Keratinocyte (primary cell): ENCODE results near the gene HIP1R. TPM values are rescaled to one million over a fixed set of nuclear protein-coding genes. Genes with fewer than 3 reads are reported as not detected.

ENCODE experiments used
- DNase-seq: peaks from one replicate; pipeline ENCODE4 v3.0.0-alpha.2; 2011; ENCODE audit warnings: low read depth, missing footprints, low spot score
- FAIRE-seq: peaks from 2 replicates; lab custom pipeline; 2011; peaks lifted over from hg19 to GRCh38; lab: Jason Lieb, UNC
- H2AFZ ChIP-seq: 2 replicates; pipeline ENCODE4 v1.6.0; 2012; ENCODE audit warnings: low read length, control low read depth, inconsistent platforms; ENCODE audit not compliant: control insufficient read depth
- H3K27ac ChIP-seq: 2 replicates; pipeline ENCODE4 v1.5.1; 2011; ENCODE audit warnings: low read length; ENCODE audit not compliant: control insufficient read depth, insufficient read depth
- H3K27me3 ChIP-seq: 3 replicates; pipeline ENCODE4 v1.6.0; 2011; ENCODE audit warnings: low read length; ENCODE audit not compliant: control insufficient read depth, insufficient read depth; ENCODE audit errors: extremely low read depth
- H3K36me3 ChIP-seq, 2 experiments: 2 replicates in 1 of 2; 3 replicates in 1 of 2; pipeline ENCODE4 v1.5.1; 2011; ENCODE audit warnings: low read length in 2 of 2, mild to moderate bottlenecking in 1 of 2; ENCODE audit not compliant: control insufficient read depth in 2 of 2, insufficient read depth in 2 of 2; ENCODE audit errors: extremely low read depth in 1 of 2
- H3K4me1 ChIP-seq: 3 replicates; pipeline ENCODE4 v1.5.1; 2011; ENCODE audit warnings: low read length; ENCODE audit not compliant: control insufficient read depth, insufficient read depth; ENCODE audit errors: extremely low read depth
- H3K4me2 ChIP-seq: 3 replicates; pipeline ENCODE4 v1.6.0; 2011; ENCODE audit warnings: low read depth, low read length; ENCODE audit not compliant: control insufficient read depth, insufficient read depth; ENCODE audit errors: extremely low read depth
- H3K4me3 ChIP-seq, 3 experiments: fragments of 200-600 bp in 1 of 3; sonication (generic) in 1 of 3; 2 replicates in 2 of 3; 3 replicates in 1 of 3; pipeline ENCODE4 v1.5.1; 2011 to 2016; ENCODE audit warnings: low read length in 3 of 3, mild to moderate bottlenecking in 3 of 3, control low read depth in 2 of 3, inconsistent platforms in 1 of 3, low read depth in 1 of 3, mixed read lengths in 1 of 3, mixed run types in 1 of 3, moderate library complexity in 1 of 3; ENCODE audit not compliant: control insufficient read depth in 2 of 3, insufficient read depth in 2 of 3; ENCODE audit errors: extremely low read depth in 1 of 3
- H3K79me2 ChIP-seq: 2 replicates; pipeline ENCODE4 v1.6.0; 2012; ENCODE audit warnings: low read length; ENCODE audit not compliant: control insufficient read depth, insufficient read depth
- H3K9ac ChIP-seq: 3 replicates; pipeline ENCODE4 v1.6.0; 2011; ENCODE audit warnings: low read length; ENCODE audit not compliant: control insufficient read depth, insufficient read depth; ENCODE audit errors: extremely low read depth
- H3K9me1 ChIP-seq: 3 replicates; pipeline ENCODE4 v1.6.0; 2011; ENCODE audit warnings: low read length; ENCODE audit not compliant: control insufficient read depth, insufficient read depth; ENCODE audit errors: extremely low read depth
- H3K9me3 ChIP-seq: 2 replicates; pipeline ENCODE4 v1.5.1; 2012; ENCODE audit warnings: low read depth, low read length; ENCODE audit not compliant: control insufficient read depth
- H4K20me1 ChIP-seq: 3 replicates; pipeline ENCODE4 v1.6.0; 2011; ENCODE audit warnings: low read length; ENCODE audit not compliant: control insufficient read depth, insufficient read depth; ENCODE audit errors: extremely low read depth
- EZH2 ChIP-seq: IDR thresholded peaks from one replicate; pipeline ENCODE4 v1.6.1; 2012; ENCODE audit warnings: inconsistent platforms, mild to moderate bottlenecking, low read length, moderate library complexity
- dilution Hi-C: fragments of 300-500 bp; cut with MboI; formaldehyde crosslinking; loops from one replicate; pipeline ENCODE4 v1.7.0; 2020; ENCODE audit warnings: low sequenced_read_pairs; ENCODE audit not compliant: extremely low pct_ligation_motif_present
- polyA plus RNA-seq, 5 experiments: library from polyadenylated mRNA; depleted of rRNA in 3 of 5; stranded (reverse) in 3 of 5; stranded (forward) in 1 of 5; unstranded in 1 of 5; fragments of >200 nt; gene quantifications; 1 replicate in 1 of 5; 2 replicates in 3 of 5; 3 replicates in 1 of 5; pipeline versions ENCODE4 v1.2.1 to v1.2.3, GENCODE V29; 2011 to 2012; ENCODE audit warnings: missing spikeins in 2 of 5, low read depth in 1 of 5, low replicate concordance in 1 of 5
- TF ChIP-seq, protein P1 (sequence below), 3 experiments: IDR thresholded peaks in 1 of 3; conservative IDR thresholded peaks in 1 of 3; optimal IDR thresholded peaks in 1 of 3; 2 replicates in 2 of 3; 3 replicates in 1 of 3; pipeline versions ENCODE3 to v1.5.1; 2011; ENCODE audit warnings: low read length in 3 of 3, mild to moderate bottlenecking in 3 of 3, moderate library complexity in 2 of 3, control low read depth in 1 of 3, inconsistent platforms in 1 of 3; ENCODE audit not compliant: insufficient read depth in 2 of 3; ENCODE audit errors: extremely low read depth in 1 of 3

The HIP1R gene
- polyA plus RNA-seq, 1 donor (not counting 4 experiments of a cell fraction or from before 2014, with no cell fraction given) = 23.0 TPM

DNA sequence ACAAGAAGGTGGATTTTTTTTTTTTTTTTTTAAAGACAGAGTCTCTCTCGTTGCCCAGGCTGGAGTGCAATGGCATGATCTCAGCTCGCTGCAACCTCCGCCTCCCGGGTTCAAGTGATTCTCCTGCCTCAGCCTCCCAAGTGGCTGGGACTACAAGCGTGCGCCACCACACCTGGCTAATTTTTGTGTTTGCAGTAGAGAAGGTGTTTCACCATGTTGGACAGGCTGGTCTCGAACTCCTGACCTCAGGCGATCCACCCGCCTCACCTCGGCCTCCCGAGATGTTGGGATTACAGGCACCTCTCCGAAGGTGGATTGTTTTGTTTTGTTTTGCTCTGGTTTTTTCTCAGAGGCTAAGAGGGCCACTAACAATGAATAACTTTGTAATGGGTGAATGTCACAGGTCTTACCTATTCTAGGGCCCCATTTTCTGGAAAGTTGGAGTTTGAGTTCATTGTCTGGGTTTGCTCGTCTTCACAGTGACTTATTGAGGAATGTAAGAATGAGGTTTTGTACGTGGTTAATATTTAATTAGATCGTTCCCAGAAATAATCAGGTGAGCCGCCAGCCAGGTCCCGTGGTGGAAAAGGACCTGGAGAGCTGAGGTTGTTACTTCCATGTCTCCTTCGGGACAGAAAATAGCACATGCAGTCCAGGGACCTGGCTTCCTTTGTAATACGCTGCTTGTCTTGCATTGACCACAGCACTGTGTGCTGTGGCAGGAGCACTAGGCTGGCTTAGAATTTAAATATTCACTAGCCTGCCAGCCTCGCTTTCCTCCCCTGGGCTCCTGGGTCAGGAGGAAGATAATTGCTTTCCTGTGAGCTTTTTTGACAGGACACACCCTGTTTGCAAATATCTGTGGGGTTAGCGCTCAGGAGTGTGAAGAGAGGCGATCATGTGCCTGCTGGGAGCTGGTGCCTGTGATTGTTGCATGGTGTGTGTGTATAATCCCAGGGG is 2.3 kb downstream of the HIP1R start:
- DNase-seq = no peak
- Histone ChIP-seq H3K36me3 (peaks cover 4 to 10% of the 10 kb centered on the region in 2 experiments), H3K27ac (peak overlapping the region; percentile 13), H3K4me2 (peak overlapping the region; percentile 81), H3K9me3 (no peaks in the 10 kb centered on the region), H3K4me1 (peaks cover 52% of the 10 kb centered on the region), H3K9ac (no peak overlapping the region), H3K79me2 (peaks cover 63% of the 10 kb centered on the region), H3K4me3 (no peak overlapping the region), H3K9me1 (peaks cover 3% of the 10 kb centered on the region), H2AFZ (no peak overlapping the region), H4K20me1 (no peaks in the 10 kb centered on the region), H3K27me3 (no peaks in the 10 kb centered on the region)
- dilution Hi-C loops = no loop called here
- no peak for FAIRE-seq
- TF ChIP-seq, protein P1, sequence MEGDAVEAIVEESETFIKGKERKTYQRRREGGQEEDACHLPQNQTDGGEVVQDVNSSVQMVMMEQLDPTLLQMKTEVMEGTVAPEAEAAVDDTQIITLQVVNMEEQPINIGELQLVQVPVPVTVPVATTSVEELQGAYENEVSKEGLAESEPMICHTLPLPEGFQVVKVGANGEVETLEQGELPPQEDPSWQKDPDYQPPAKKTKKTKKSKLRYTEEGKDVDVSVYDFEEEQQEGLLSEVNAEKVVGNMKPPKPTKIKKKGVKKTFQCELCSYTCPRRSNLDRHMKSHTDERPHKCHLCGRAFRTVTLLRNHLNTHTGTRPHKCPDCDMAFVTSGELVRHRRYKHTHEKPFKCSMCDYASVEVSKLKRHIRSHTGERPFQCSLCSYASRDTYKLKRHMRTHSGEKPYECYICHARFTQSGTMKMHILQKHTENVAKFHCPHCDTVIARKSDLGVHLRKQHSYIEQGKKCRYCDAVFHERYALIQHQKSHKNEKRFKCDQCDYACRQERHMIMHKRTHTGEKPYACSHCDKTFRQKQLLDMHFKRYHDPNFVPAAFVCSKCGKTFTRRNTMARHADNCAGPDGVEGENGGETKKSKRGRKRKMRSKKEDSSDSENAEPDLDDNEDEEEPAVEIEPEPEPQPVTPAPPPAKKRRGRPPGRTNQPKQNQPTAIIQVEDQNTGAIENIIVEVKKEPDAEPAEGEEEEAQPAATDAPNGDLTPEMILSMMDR (optimal IDR thresholded peaks at IDR 0.05 in 1 of 3, IDR thresholded peaks at IDR 0.05 in 1 of 3, conservative IDR thresholded peaks at IDR 0.05 in 1 of 3; ENCODE audit: extremely low read depth in 1 of 3, insufficient read depth in 2 of 3, low read length in 3 of 3) = no peak
- no peak for TF ChIP-seq EZH2

DNA sequence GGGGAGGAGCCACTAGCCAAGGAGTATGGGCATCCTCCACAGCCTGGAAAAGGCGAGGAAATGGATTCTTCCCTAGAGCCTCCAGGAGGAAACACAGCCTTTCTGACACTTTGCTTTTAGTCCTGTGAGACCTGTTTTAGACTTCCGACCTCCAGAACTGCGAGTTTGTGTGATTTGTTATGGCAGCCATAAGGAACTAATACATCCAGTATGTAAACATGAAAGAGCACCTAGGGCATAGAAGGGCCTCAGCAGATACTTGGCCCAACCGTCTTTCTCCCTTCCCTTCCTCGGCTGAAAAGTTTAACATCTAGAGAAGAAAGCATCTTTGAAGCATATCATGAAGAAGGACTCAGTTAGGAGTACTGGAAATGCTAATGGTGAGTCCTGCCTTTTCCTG is 3.6 kb downstream of the HIP1R start:
- TF ChIP-seq EZH2 = no peak
- TF ChIP-seq, protein P1 (optimal IDR thresholded peaks at IDR 0.05 in 1 of 3, IDR thresholded peaks at IDR 0.05 in 1 of 3, conservative IDR thresholded peaks at IDR 0.05 in 1 of 3; ENCODE audit: extremely low read depth in 1 of 3, insufficient read depth in 2 of 3, low read length in 3 of 3) = no peak
- no peaks in the 10 kb centered on the region for H4K20me1 ChIP-seq
- no peak for FAIRE-seq
- H3K4me3 ChIP-seq = no peak overlapping the region
- no peak overlapping the region for H2AFZ ChIP-seq
- H3K4me1 ChIP-seq = peaks cover 52% of the 10 kb centered on the region
- peaks cover 4 to 10% of the 10 kb centered on the region in 2 experiments for H3K36me3 ChIP-seq
- peaks cover 3% of the 10 kb centered on the region for H3K9me1 ChIP-seq
- H3K27me3 ChIP-seq = no peaks in the 10 kb centered on the region
- peaks cover 75% of the 10 kb centered on the region for H3K79me2 ChIP-seq
- no peak overlapping the region for H3K27ac ChIP-seq
- no peaks in the 10 kb centered on the region for H3K9me3 ChIP-seq
- dilution Hi-C loops = no loop called here
- DNase-seq = no peak
- H3K4me2 ChIP-seq = no peak overlapping the region
- H3K9ac ChIP-seq = no peak overlapping the region
